Left ventricle myocardium inferior (tissue), 1 donor: ENCODE data around the gene PKP4. TPM values are rescaled to one million over a fixed set of nuclear protein-coding genes. Genes with fewer than 3 reads are reported as not detected.
A peak's percentile ranks its signal among the peaks of the same experiment; 100 is the strongest.

Experiments used
- DNase-seq: peaks from one replicate; pipeline ENCODE4 v3.0.0-alpha.2; 2020
- H3K27ac ChIP-seq: fragments of 200-600 bp; replicated peaks from 2 replicates; pipeline ENCODE4 v1.8.0; 2021
- H3K27me3 ChIP-seq: fragments of 200-600 bp; 2 replicates; pipeline ENCODE4 v1.8.0; 2021; ENCODE audit warnings: low read depth
- H3K36me3 ChIP-seq: fragments of 200-600 bp; 2 replicates; pipeline ENCODE4 v1.8.0; 2021
- H3K4me1 ChIP-seq: fragments of 200-600 bp; 2 replicates; pipeline ENCODE4 v1.8.0; 2021
- H3K4me3 ChIP-seq: fragments of 200-600 bp; 2 replicates; pipeline ENCODE4 v1.8.0; 2021; ENCODE audit warnings: mild to moderate bottlenecking, moderate library complexity
- H3K9me3 ChIP-seq: fragments of 200-600 bp; replicated peaks from 2 replicates; pipeline ENCODE4 v1.8.0; 2021
- intact Hi-C: fragments of 100-400 bp; cut with micrococcal nuclease; formaldehyde crosslinking; loops from one replicate; pipeline ENCODE4 v1.11.0; 2022
- total RNA-seq: library from RNA; stranded (reverse); fragmentation: NEBNext Ultra II Directional; extraction: Animal tissue kit (Norgen Biotek cat#: 25700); gene quantifications from one replicate; pipeline ENCODE4 v1.2.1, GENCODE V29; 2021
- TF ChIP-seq, protein P1 (sequence below): fragments of 200-600 bp; IDR thresholded peaks from 2 replicates; pipeline ENCODE4 v1.8.0; 2021; ENCODE audit warnings: antibody characterized with exemption, mild to moderate bottlenecking, borderline replicate concordance
- donor health status: DM: no; HTN: yes; CAD: no; lungs with severe emphysema.

The PKP4 gene
- total RNA-seq, 1 donor from 2014 or later = 47.6 TPM

- peak overlapping the region; percentile 98 for H3K4me3 ChIP-seq
- peaks cover 61% of the 10 kb centered on the region for H3K4me1 ChIP-seq
- peak; percentile 70 for DNase-seq
- no peaks in the 10 kb centered on the region for H3K36me3 ChIP-seq
- H3K9me3 ChIP-seq = no peaks in the 10 kb centered on the region
- intact Hi-C loops = no loop called here
- H3K27ac ChIP-seq = peak overlapping the region; percentile 98
- TF ChIP-seq, protein P1, sequence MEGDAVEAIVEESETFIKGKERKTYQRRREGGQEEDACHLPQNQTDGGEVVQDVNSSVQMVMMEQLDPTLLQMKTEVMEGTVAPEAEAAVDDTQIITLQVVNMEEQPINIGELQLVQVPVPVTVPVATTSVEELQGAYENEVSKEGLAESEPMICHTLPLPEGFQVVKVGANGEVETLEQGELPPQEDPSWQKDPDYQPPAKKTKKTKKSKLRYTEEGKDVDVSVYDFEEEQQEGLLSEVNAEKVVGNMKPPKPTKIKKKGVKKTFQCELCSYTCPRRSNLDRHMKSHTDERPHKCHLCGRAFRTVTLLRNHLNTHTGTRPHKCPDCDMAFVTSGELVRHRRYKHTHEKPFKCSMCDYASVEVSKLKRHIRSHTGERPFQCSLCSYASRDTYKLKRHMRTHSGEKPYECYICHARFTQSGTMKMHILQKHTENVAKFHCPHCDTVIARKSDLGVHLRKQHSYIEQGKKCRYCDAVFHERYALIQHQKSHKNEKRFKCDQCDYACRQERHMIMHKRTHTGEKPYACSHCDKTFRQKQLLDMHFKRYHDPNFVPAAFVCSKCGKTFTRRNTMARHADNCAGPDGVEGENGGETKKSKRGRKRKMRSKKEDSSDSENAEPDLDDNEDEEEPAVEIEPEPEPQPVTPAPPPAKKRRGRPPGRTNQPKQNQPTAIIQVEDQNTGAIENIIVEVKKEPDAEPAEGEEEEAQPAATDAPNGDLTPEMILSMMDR = no peak
- H3K27me3 ChIP-seq = no peaks in the 10 kb centered on the region
Measured at GRCh38 chr2:158457092-158457825, 507 bp downstream of the PKP4 start.

DNA sequence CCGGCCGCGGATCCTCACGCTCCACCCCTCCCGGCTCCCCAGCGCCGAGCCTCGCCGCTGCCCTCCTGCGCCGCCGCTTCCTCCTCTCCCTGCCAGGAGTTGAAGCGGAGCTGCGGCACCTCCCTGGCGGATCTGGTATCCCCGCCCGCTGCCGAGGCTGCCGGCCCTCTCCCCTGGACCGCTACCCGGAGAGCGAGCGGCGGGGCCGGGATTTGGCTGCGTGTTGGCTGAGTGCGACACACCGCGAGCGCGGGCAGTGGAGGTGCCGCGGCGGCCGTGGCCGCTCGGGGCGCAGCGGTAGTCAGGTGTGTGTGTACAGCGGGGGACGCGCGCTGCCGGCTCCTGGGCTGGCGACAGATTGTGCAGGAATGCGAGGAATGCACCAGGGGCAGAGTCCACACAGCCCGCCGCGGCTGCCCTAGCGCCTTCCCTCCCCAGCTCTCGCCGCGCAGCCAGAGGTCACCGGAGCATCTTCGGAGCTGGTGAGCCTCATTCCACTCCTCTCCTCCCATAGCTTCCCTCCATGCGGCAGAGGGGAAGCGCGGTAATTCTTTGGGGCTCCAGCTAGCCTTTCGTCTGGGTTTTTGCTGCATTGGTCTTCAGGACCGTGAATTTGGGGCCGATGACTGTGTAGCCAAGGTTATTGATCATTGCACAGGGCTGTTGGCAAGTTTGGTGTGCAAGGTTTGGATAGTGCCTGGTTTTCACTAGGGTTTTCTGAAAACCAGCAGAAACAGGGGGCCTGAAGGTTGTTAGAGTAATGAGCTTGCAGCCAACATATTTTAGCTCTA is 1.3 kb downstream of the PKP4 start:
- intact Hi-C loops = no loop called here
- H3K27ac ChIP-seq = peak overlapping the region; percentile 98

GRCh38 chr2:158458617-158458920 is 1.8 kb downstream of the PKP4 start:
- TF ChIP-seq, protein P1 = no peak
- H3K27ac ChIP-seq = peak overlapping the region; percentile 98
- no peaks in the 10 kb centered on the region for H3K36me3 ChIP-seq
- intact Hi-C loops = no loop called here
- H3K4me3 ChIP-seq = peak overlapping the region; percentile 98
- H3K27me3 ChIP-seq = no peaks in the 10 kb centered on the region
- no peaks in the 10 kb centered on the region for H3K9me3 ChIP-seq
- no peak for DNase-seq
- peaks cover 74% of the 10 kb centered on the region for H3K4me1 ChIP-seq

More for the DNA sequence above, 1.3 kb downstream of the PKP4 start:
- H3K9me3 ChIP-seq = no peaks in the 10 kb centered on the region
- H3K27me3 ChIP-seq = no peaks in the 10 kb centered on the region
- peak overlapping the region; percentile 98 for H3K4me3 ChIP-seq
- H3K36me3 ChIP-seq = no peaks in the 10 kb centered on the region
- DNase-seq = peak; percentile 72
- TF ChIP-seq, protein P1 = peak; percentile 51
- H3K4me1 ChIP-seq = peaks cover 69% of the 10 kb centered on the region

DNA sequence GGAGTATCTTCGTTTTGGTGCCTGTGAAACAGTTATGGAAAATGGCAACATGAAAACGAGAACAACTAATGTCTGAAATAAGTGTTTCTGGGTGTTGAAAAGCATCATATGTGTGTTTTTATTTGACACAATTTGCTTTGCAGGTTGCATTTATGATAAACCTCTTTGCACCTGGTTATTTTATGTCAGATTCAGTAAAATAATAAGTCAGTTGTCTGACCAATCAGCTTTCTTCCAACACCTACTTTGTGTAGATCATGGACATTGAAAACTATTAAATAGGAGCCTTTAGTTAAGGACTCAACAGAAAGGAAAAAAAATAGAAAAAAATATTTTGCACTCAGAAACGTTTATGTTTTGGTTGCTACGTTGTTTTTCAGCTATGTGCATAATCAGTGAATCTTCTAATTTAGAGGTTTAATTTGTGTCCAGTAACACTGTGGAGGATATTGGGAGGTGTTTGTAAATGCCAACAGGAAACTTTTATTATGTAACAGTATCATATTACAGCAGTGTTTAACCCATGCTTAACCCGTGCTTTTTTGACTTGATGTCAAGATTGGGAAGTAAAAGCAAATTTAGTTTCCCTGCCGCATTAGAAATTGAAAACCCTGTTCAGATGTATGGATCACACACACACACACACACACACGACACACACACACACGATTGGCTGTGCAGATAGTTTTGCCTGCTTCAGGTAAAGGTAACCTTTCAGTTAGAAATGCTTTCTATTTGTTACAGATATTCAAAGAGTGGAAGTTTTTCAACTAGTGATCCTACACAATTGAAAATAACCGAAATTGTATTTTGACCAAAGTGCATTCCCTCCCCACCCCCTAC is 2.6 kb downstream of the PKP4 start:
- peaks cover 79% of the 10 kb centered on the region for H3K4me1 ChIP-seq
- TF ChIP-seq, protein P1 = no peak
- H3K27ac ChIP-seq = peak overlapping the region; percentile 98
- no peak for DNase-seq
- peak overlapping the region; percentile 98 for H3K4me3 ChIP-seq
- H3K9me3 ChIP-seq = no peaks in the 10 kb centered on the region
- intact Hi-C loops = no loop called here
- H3K36me3 ChIP-seq = no peaks in the 10 kb centered on the region
- no peaks in the 10 kb centered on the region for H3K27me3 ChIP-seq

DNA sequence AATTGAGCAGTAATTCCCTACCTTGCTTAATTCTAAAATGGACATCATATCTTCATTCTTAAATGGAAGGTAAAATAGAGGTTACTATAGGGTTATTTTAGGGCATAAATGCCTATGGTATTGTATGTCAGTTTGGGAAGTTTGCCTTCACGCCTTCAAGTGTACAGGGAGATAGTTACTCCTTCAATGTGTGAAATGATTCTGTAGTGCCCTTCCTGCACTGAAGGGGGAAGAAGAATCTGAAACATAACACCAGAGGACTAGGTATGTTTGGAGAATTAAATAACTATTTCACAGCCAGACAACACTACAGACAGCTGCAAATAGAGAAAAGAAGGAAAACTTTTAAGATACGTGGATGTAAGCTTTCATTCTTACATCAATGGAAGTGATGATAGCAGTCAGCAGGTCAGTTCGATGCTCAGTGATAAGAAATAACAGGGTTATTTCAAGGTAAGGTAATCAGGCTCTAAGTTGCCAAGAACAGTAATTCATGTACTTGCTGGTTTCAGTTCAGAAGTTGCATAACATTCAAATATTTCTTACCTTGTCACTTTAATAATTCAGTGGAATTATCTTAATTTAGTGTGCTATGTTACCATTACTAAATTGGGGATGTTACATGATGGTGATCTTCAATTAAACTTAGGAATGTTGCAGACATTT is 4.0 kb downstream of the PKP4 start:
- Histone ChIP-seq H3K27ac (no peak overlapping the region), H3K4me3 (no peak overlapping the region), H3K36me3 (no peaks in the 10 kb centered on the region), H3K27me3 (no peaks in the 10 kb centered on the region), H3K9me3 (no peaks in the 10 kb centered on the region), H3K4me1 (peaks cover 87% of the 10 kb centered on the region)
- intact Hi-C loops = no loop called here
- DNase-seq = no peak
- TF ChIP-seq, protein P1 = peak; percentile 41
